Erythroblast (primary cell): ENCODE results near the gene AKR1C8.

ENCODE experiments used
- DNase-seq, 2 experiments: peaks; one replicate each; lab custom pipeline; 2025; lab: John Stamatoyannopoulos, UW
- GATA1 ChIP-seq: IDR thresholded peaks from 2 replicates; pipeline ENCODE4 v1.6.1; 2011; ENCODE audit warnings: low read depth, mild to moderate bottlenecking, control low read depth, low read length, moderate library complexity
- POLR2A ChIP-seq: IDR thresholded peaks from 2 replicates; pipeline ENCODE4 v1.6.1; 2011; ENCODE audit warnings: mild to moderate bottlenecking, low read length

AKR1C8 gene

DNA sequence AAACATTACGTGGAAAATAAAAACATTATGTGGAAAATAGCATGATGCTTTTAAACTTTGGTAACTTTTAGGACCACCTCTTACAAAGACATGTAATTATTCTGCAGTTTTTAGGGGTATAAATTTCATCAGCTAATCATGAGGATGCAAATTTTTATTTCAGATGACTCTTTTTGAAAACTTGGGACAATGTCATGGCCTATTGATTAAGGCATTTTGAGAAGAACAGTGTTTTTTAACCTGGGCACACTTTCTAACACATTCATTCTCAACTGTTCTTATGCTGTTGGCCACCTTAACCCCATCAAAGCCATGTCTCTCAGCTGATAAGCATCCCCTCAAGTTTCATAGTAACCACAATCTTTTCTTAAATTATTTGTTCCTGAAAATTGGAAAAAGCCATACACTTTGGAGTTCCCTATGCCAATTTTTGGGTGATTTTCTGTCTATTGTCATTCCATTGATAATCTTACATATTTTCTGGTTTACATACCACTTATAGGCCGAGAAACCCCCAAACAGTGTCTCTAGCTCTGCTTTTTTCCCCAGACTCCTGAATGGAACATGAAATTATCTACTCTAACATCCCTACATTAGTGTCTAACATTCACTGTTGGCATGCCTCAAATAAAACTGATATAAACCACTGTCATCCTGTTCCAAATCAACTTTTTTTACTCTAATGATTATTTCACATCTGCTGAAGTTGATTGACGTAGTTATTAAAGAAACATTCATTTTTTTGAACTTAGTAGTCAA lies 76.1 kb downstream of the AKR1C8 start:
- TF ChIP-seq GATA1 = no peak
- no peak for TF ChIP-seq POLR2A
- no peak for DNase-seq

DNA sequence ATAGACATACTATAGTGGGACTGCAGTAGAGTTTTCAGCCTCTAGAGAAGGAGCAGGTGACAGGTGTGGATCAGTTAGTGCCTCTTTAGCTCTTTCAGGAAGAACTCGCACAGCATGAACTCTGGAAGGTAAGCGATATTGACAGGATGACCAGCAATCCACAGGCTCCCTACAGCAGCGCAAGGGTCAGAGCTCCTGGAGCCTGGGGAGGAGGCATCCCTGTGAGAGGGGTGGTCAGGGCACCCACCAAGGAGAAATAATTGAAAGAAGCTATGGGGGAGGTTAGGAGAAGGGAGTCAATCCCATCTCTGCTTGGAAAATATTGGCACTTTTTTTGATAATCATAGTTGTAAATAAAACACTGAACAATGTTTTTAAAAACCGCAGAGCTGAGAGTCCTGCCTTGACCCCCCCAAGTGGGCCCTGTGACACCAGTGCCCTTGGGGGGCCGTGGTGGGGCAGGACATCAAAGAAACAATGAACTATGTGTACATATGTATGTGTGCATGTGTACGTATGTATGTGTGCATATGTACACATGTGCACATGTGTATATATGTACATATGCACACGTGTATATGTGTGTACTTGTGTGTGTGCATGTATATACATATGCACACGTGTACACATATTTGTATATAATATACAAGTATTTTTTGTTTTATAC lies 77.0 kb downstream of the AKR1C8 start:
- no peak for TF ChIP-seq GATA1
- TF ChIP-seq POLR2A = no peak
- no peak for DNase-seq

GRCh38 chr10:5106553-5106952 lies 78.4 kb downstream of the AKR1C8 start:
- TF ChIP-seq GATA1 (no peak), POLR2A (no peak)
- DNase-seq = no peak

DNA sequence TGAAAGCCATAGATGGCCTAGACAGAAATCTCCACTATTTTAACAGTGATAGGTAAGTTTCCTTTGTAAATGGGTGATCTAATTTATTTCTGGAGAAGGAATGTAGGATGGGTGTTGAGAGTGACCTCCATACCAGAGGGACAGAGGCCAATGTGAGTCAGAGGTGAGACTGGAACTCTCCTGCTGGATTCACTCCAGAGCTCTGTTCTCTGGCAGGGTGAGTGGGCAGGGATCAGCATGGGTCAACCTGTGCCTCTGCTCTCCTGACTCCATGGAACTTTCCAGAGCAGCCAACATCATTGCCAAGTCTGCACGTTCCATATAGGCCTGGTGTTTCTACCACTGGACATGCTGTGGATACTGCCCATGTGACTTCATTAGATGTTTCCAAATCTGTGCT lies 79.3 kb downstream of the AKR1C8 start:
- TF ChIP-seq POLR2A (no peak), GATA1 (no peak)
- DNase-seq = no peak
